Central memory CD4-positive, alpha-beta T cell (primary cell): ENCODE data around the gene GALNT17.
"Not testable (repeated sequence)": the region's sequence is repeated elsewhere in the genome, so short reads cannot be mapped to it uniquely, and the experiment has no call there.

ENCODE experiments used
- DNase-seq: peaks from one replicate; pipeline ENCODE4 v3.0.0; 2022

GALNT17 gene

DNA sequence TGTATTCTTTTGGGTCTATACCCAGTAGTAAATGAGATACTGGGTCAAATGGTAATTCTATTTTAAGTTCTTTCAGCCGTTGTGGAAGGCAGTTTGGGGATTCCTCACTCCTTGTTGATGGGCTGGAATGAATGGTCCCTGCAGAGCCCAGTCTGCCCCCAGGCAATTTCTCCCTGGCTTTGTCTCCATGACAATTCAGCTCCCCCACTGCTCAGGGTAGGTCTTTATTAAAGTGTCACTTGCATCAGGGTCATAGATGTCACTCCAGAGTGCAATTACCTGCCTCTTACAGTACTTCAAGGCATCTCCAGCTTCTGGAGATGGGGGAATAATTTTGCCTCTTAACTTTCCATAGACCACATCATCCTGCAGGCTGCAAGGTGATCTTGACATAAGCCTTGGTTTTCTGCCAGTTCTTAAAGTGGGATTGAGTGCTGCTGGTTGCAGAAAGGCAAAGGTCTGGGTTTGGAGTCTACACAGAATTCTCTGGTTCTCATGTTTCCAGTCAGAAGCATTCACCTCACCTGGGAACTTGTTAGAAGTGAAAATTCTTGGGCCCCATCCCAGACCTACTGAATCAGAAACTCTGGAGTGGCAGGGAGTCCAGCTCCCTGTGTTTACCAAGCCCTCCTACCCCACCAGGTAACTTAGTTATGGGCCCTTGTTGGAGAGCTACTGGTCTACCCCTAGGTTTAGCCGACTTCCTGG lies 442.4 kb downstream of the GALNT17 start:
- DNase-seq = no peak

DNA sequence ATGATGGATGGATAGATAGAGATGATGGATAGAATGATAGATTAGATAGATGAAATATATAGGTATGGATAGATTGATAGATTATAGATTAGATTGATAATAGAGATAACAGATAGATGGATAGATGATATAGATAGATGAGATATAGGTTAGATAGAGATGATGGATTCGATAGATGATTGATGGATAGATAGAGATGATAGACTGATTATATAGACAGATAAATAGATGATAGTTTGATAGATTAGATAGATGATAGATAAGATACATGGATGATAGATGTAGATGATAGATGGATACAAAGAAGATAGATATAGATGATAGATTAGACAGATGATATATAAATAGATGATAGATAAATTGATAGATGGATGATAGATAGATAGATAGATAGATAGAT lies 448.1 kb downstream of the GALNT17 start:
- DNase-seq = no peak

DNA sequence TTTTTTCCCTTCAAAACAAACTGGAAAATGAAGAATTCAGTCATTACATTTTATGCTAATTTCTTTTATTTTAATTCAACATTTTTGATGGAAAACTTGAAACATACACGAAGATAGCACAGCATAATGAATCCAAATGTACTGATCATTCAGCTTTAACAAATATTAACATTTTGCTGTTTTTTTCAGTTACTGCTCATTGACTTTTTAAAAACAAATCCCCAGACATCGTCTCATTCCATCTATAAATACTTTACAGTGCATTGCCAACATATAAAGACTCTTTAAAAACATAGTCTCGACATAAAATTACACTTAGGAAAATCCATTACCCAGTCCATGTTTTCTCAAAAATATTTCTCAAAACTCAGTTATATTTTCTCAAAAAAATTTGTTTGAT lies 452.3 kb downstream of the GALNT17 start:
- DNase-seq = no peak

DNA sequence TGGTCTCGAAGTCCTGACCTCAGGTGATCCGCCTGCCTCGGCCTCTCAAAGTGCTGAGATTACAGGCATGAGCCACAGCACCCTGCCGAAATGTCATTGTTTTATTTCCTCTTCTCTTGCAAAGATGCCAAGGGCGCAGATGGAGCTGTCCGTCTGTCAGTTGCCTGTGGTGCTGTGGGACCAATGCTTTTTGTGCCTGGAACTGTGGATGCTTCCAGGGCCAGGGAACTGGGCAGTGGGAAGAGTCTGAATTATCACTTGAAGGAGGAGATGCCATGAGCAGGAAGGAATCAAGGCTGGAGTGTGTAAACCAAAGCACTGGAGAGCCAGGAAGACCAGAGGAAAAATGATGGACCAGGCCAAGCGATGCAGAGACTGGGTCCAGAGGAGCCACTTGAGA lies 459.9 kb downstream of the GALNT17 start:
- no peak for DNase-seq

DNA sequence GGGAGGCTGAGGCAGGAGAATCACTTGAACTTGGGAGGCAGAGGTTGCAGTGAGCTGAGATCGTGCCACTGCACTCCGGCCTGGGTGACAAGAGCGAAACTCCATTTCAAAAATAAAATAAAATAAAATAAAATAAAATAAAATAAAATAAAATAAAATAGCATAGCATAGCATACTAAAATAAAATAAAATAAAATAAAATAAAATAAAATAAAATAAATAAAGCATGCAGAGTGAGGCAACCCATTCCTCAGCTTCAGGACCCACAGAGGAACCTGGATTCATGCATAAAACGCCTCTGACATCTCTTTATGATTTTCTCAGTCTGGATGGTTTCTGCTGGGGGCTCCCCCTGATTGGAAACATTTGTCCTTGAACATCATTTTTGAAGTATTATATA lies 460.4 kb downstream of the GALNT17 start:
- DNase-seq = not testable (repeated sequence)

DNA sequence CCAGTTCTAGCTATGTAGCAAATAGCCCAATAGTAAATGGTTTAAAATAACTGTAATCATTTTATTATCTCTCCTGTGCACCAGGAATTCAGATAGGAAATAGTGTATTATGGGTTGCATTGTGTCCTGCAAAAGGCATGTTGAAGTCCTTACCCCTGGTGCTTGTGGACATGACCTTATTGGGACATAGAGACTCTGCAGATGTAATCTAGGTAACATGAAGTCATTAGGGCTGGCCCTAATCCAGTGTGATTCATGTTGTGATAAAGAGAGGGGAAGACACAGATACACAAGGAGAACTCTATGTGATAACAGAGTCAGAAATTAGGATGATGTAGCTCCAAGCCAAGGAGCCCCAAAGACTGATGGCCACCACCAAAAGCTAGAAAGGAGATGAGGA lies 462.8 kb downstream of the GALNT17 start:
- no peak for DNase-seq

DNA sequence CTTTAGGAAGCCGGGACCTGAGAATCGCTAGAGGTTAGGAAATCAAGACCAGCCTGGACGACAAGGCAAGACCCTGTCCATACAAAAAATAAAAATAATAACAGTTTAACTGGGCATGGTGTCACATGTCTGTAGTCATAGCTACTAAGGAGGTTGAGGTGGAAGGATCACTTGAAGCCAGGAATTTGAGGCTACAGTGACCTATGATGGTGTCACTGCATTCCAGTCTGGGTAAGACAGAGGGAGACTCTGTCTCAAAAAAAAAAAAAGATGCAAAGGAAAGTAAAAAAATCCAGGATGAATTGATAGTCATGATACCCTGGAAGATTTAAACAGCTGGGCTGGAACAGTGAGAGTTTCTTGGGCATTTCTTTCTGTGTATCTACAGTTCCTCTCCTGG lies 463.2 kb downstream of the GALNT17 start:
- no peak for DNase-seq

DNA sequence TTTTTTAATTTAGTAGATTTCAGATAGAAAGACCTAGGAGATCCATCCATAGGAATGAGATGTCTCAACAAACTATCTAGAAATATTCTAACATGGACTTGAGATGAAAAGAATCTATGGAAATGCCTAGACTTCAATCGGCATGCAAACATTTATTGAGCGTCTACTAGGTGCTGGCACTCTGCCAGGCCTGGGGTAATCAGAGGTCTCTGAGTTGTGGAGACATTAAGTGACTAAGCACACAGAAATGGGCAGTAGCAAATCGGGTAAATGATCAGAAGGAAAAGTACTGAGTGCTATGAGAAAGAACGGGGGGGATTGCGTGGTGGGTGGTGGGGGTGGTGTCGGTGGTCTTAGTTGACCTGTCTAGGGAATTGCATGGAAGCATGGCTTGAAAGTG lies 466.6 kb downstream of the GALNT17 start:
- no peak for DNase-seq

DNA sequence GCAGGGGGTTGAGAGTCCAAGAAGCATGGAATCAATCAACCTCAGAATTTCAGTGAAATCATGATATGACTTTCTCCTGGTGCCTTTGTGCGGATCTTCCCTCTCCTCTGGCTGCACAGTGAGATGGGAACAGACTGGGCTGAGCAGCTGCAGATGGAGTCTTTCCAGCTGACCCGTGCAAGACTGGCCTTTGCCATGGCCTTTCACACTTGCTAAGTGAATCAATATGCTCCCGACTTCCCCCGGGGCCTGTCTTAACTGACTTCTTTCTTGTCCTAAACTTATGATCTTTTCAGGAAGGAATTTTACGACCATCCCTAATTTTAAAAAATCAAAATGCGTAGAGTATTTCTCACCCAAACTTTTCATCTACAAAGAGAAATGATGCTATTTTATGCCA lies 469.9 kb downstream of the GALNT17 start:
- no peak for DNase-seq

DNA sequence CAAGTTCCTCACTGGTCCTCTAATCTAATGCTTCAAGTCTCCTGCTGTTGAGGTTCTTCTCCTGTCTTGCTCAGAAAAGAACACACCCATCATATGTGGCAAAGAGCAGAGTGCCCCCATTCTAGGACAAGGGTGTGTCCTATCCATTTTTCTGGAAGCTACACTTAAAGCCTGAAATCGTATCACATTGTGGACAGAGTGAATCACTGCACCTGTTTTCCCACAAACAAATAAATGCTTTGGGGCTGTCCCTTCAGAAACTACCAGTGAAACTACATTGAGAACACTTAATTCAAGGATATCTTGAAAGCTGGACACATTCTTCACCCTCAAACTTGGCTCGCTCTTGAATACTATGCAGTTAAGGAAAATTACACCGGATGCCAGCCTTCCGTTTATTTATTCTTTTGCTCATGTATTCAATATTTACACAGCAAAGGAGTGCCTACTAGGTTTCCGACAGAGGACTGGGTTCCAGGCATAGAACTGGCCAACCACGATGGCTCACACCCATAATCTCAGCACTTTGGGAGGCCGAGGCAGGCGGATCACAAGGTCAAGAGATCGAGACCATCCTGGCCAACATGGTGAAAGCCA lies 473.0 kb downstream of the GALNT17 start:
- DNase-seq = no peak

DNA sequence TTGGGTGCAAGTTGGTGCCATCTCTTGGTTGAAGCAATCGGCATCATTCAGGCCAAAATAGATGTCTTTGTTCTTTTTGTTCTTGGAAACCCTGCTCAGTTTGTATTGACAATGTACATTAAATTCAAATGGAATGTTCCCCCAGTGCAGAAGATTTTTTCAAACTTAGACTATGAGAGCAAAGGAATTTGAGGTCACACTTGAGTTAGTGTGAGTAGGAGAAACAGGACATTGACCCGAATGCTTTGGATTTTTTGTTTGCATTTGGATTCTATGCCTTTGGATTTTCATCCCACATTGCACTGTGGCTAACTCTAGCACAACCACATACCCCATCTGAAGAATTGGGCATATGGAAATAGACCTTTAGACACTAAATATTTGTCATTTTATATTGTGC lies 480.0 kb downstream of the GALNT17 start:
- no peak for DNase-seq

DNA sequence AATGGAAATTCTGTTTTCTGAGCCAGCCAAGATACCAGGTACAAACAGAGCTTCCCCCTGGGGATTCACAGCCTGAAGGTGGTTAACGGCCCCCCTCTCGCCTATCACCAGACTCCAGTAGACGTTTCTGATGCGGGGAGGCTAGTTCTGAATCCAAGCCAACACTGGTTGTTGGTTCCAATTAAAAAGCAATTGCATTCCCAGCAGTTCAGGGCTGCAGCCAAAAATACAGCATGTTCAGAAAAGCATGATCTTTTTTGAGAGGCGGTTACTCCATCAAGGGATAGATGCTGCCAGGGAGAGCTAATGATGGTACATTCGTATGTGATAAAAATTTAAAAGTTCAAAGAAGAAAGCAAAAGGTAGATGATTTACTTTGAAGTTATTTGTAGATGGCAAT lies 481.0 kb downstream of the GALNT17 start:
- no peak for DNase-seq

DNA sequence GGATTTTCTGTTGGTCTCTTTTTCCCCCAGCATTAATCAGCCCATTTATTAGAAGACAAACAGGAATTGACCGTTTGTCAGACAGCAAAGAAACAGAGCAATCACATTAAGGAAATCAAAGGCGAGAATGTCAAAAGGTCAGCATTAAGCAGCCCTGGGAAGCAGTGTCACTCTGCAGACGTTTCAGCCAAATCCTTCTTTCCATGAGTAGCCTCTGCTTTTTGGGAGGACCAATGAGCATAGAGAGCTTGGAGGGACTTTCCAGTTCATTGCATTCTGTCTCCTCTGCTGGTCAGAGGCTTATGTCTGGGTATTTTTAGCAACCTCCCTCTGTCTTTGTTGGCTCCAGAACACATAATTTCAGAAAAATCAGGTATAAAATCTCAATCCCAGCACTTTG lies 481.4 kb downstream of the GALNT17 start:
- no peak for DNase-seq

DNA sequence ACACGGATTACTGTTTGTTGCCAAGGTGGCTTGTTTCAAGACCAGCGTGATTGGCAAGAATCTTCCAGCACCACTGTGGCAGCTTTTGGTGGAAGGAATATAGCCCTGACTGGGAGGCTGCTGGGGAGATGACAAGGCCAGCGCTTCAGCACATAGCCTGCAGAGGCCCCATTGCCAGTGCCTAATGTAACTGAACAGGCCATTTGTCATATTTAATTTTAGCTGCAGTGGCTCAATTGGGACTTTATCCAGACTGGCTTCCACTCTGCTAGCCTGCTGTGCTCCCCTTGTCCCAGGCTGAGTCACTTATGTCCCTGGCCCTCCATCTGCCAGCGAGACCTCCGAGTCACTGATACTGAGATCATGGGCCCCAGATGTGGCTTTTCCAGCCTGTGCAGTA lies 483.1 kb downstream of the GALNT17 start:
- DNase-seq = no peak

DNA sequence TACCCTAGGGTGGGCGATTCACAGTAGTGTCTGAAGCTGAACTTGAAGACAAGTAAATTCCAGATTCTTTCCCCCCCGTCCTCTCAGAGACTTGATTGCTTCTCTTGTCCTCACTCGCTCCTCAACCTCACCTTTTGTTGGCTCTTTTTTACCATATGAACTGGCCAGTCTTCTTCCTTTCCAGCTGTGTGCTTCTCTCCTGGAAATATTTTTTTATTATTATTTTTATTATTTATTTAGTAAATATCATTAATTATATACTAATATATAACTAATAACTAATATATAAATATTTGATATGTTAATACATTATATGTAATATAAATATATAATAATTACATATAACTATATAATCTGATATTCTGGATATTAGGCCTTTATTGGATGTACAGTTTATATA lies 484.3 kb downstream of the GALNT17 start:
- no peak for DNase-seq

DNA sequence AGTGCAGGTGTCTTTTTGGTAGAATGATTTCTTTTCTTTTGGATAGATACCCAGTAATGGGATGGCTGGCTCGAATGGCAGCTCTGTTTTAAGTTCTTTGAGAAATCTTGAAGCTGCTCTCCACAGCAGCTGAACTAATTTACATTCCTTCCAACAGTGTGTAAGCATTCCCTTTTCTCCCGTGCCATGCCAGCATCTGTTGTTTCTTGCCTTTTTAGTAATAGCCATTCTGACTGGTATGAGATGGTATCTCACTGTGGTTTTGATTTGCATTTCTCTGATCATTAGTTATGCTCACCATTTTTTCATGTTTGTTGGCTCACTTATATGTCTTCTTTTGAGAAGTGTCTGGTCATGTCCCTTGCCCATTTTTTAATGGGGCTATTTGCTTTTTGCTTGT lies 486.3 kb downstream of the GALNT17 start:
- no peak for DNase-seq

DNA sequence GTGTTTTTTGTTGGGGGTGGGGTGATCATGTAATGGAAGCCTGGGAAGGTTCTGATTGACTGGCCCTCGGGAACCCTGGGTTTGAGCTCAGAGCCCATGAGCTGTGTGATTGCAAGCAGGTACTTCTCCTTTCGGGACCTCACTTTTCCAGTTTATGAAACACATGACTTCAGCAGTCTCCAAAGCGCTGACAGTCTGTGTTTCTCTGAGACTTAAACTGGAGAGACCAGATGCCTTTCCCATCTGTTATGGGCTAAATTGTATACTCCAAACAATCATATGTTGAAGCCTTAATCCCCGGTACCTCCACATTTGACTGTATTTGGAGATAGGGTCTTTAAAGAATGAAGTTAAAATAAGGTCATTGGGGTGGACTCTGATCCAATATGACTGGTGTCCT lies 493.6 kb downstream of the GALNT17 start:
- DNase-seq = no peak

DNA sequence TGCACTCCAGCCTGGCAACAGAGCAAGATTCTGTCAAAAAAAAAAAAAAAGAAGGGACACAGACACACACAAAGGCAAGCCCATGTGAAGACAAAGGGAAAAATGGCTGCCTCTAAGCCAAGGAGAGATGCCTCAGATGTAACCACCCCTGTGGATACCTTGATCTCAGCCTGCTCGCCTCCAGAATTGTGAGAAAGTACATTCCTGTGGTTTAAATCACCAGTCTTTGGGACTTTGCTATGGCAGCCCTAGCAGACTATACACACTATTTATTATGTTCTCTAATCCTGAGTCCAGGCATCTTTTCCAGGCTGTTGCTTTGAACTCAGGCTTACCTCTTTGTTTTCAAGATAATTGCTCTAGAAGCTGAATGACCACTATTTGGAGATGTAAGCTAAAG lies 494.3 kb downstream of the GALNT17 start:
- no peak for DNase-seq

DNA sequence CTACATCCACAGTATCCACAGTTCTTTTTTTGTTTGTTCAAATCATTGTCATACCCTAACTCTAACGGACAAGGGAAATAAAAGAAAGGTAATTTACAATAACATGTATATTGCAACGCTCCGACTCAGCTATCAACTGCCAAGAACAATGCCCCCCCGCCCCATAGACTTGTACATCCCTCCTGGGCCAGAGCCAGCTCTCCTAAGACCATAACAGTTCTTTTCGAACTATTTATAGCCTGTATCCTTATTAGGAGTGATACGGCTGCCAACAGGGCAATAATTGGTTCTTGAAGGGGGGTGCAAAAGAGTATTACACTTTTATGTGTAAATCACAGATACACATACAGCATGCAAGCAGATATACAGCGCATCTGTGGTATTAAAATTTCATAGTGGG lies 495.7 kb downstream of the GALNT17 start:
- DNase-seq = no peak

DNA sequence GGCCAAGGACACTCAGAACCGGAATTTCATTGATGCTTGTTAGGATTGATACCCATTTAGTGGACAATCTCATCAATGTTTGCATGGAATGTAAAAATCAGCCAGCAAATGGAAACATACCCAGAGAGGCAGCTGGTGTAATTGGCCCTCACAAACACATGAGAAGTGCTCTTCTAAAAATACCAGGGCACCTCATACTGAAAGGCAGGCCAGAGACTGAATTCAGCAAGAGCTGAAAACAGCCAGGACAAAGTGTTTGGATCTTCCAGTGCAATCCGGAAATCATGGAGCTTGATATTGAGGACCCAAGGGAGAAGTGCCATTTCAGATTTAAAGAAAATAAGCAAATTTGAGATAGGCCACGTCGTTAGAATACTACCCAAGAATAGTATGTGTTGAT lies 498.6 kb downstream of the GALNT17 start:
- DNase-seq = no peak

DNA sequence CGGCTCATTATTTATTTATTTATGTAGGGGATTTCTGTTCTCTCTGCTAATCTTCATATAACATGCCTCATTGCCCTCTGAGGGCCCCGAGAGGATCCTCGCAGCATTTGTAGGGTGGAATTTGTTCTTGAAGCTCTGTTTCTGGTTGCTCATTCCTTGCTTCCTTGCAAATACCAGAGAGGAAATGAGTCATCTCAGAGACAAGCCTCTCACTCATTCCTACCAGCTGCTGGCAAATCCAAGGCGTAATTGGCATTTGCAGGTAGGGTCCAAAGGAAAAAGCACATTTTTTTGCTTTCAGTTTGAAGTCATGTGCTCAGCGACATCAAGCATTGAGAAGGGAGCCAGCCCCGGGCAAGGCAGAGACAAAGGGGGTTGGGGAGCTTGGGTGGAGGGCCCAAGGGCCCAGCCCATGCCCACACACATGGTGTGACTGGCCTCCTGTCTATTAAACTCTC lies 501.6 kb downstream of the GALNT17 start:
- no peak for DNase-seq

DNA sequence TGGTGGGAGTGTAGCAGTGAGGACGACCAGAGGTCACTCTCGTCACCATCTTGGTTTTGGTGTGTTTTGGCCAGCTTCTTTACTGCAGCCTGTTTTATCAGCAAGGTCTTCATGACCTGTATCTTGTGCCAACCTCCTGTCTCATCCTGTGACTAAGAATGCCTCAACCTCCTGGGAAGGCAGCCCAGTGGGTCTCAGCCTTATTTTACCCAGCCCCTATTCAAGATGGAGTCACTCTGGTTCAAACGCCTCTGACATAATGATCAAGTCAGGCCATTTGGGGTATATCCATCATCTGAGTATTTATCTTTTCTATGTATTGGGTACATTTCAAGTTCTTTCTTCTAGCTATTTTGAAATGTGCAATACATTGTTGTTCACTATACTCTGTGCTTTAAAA lies 503.9 kb downstream of the GALNT17 start:
- not testable (repeated sequence) for DNase-seq

DNA sequence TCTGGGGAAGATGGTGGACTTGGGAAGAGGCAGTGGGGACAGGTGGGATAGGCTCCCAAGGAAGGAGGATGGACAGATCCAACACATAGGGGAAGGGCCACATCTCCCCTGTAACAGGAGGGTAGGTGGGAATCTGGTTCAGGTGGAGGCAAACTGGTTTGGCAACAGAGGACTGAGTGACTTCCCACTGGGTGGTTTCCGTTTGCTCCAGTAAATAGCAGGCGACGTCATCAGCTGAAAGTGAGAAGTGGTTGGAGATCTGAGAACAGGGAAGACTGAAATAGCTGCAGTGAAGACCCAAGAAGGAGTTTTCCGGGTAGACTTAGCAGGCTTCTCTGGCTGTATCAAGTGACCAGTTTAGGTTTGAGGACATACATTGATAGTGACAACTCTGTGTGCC lies 504.4 kb downstream of the GALNT17 start:
- DNase-seq = no peak

DNA sequence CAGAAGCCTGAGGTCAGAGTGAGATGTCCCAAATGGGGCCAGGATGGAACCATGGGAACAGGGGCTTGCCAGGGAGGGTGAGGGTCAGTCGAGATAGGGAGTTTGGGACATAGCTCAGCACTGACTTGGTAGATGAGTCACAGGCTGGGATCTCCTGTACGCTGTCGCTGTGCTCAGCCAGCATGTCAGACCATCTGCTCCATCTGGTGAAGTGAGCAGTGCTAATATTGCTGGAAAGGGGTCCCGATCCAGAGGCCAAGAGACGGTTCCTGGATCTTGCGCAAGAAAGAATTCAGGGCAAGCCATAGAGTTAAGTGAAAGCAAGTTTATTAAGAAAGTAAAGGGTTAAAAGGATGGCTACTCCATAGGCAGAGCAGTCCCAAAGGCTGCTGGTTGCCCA lies 505.6 kb downstream of the GALNT17 start:
- no peak for DNase-seq

DNA sequence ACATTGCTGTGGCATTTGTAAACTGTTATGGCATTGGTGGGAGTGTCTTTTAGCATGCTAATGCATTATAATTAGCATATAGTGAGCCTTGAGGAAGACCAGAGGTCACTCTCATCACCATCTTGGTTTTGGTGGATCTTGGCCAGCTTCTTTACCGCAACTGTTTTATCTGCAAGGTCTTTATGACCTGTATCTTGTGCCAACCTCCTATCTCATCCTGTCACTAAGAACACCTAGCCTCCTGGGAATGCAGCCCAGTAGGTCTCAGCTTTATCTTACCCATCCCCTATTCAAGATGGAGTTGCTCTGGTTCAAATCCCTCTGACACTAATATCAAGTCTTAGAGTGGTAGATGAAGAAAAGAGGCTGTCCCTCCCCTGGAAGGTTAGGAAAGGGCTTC lies 506.2 kb downstream of the GALNT17 start:
- DNase-seq = no peak
